ENCODE data around the gene RNF31.

The RNF31 gene

DNA sequence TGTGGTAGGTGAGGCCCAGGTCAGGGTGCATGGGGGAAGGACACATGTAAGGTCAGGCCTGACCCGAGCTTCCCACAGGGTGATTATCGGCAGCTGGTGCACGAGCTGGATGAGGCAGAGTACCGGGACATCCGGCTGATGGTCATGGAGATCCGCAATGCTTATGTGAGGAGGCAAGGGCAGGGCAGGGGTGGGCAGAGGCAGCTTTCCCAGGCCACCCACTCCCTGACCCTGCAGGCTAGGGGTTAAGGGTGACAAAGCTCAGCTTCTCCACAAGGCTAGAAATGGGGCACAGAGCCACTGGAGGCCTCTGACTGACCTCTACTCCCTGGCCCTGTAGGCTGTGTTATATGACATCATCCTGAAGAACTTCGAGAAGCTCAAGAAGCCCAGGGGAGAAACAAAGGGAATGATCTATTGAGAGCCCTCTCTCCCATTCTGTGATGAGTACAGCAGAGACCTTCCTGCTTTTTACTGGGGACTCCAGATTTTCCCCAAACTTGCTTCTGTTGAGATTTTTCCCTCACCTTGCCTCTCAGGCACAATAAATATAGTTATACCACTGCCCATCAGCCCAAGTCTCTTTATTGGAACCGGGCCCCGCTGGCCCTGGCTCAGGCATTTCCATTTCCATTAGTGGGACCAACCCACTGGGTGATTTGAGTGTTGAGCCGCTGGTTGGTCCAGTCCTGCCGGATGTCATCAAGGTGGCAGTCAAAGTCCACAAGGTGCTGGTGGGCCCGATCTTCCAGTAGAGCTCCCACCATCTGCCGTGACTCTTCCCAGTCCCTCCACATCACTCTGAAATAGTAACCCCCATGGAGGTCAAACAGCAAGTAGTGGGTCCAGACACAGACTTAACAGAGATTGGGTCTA, 8.7 kb upstream of the RNF31 start:
- no peak for DNase-seq

- no peak for DNase-seq
Observed at GRCh38 chr14:24139272-24139934, 7.9 kb upstream of the RNF31 start.

DNA sequence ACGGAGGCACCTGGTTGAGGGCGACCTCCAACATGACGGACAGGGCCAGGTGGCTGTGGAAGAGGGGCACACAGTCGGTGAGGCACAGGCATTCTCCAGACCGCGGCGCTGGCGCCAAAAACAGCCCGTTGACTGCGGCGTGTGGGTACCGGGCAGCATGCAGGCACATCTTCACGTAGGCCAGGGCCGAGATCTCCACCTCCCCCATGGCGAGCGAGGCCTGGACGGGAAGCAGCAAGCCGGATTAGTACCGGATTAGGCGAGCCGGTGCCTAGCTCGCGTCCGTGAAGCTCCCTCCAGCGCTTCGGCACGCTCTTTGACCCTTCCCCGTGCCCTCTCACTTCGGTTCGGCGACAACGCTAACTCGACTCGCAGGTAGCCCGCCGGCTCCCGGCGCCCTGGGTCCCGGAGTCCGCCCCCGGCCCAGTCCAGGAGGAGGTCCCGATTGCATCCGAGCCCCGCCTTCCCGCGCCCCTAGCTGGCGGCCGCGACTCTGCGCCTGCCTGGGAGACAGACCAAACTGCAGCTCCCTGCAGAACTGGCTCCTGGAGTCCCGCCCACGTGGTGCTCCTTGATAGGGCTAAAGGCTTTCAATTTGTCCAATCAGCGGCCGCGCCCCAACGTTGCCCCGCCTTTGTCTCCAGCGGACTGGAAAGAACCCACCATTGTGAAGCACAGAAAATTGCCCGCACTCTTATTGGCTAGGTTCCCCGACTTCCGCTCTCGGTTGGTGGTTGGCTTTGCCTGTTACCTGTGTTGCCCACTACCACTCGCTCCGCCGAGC, 6.0 kb upstream of the RNF31 start, which contains the start of gene EMC9:
EMC9 (minus strand) TSS at position 495 of the 784 bp plus-strand sequence; CDS start at position 208, 287 bp downstream.
- peak; percentile 100 for DNase-seq

- DNase-seq = no peak
Observed at GRCh38 chr14:24143511-24143910, 3.8 kb upstream of the RNF31 start.

- DNase-seq = no peak
Observed at GRCh38 chr14:24144451-24144850, 2.8 kb upstream of the RNF31 start.

DNA sequence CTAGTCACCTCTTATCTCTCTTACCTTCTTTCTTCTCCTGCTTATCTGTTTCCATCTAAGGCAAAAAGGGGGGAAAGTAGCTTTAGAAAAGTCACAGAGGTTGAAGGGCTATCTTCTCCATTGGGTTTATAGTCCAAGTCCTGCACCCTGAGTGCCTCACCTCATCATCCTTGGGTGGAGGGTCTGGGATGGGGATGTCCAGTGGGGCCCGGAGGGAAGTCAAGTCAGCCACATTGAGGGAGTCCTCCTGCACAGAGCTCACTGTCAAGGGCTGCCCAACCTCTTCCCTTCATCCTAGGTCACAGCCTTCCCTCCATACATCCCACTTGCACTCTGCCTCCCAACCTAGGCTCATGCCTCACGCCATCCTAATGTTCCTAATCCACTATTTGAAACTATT, 2.1 kb upstream of the RNF31 start:
- DNase-seq = no peak

DNA sequence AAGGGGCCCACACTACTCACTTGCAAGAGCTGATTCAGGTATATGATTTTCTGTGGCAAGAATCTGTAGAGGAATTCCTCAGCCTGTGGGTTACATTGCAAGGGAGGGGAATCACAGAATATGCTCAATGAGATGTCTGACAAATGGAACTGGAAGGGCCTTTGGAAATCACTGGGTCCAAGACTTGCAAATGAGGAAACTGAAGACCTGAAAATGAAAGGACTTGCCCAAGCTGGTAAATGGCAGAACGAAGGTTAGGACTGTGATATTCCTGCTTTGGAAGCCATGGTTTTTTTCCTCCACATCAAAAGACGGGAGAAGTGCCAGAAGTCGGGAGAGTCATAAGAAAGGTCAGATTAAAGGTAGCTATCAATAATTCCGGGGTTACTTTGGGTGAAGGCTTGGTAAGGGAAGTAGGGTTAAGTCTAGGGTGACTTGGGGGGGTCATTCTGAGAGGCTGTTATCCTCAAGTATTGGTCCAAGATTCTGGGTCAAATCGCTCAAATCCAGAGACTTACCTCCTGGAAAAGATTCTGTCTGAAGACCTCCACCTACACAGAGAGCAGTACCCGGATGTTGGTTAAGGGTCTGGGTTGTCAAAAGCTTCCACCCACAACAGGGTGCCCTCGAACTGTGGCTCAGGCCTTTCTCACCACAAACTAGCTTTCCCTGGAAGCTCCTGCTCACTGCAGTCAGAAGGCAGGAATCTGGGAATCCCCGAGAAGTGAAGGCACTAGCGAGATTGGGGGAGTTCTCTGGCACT, 1.4 kb upstream of the RNF31 start:
- DNase-seq = peak; percentile 84

DNA sequence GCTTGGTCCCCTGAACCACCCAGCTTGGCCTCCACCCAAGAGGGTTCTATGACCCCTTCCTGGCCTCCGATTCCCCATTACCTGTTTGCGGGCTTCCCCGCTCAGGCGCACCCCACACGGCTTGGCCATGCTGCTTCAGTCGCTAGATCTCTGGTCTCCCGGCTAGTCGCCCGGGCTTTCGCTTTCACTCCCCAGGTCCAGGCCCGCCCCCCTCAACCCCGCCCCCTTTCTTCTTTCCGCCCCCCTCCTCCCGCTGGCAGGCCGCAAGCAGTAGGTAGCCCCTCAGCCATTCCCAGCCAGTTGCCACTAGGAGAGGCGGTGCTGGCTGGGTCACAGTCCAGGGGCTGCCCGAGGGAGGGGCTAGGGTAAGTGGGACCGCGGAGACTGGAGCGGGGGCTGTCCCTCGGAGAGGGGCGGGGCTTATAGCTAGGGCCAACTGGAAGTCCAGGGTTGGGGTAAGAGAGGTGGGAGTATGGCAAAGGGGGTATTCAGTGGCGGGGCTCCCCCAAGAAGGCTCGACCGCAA, 783 bp upstream of the RNF31 start, which contains the start of gene PSME2:
PSME2 (minus strand) TSS at position 158 of the 525 bp plus-strand sequence; CDS start at position 129, 29 bp downstream.
- peak; percentile 97 for DNase-seq

GRCh38 chr14:24147761-24148428, 597 bp downstream of the RNF31 start:
- DNase-seq = no peak

- no peak for DNase-seq
Observed at GRCh38 chr14:24149302-24149969, 2.1 kb downstream of the RNF31 start.

DNA sequence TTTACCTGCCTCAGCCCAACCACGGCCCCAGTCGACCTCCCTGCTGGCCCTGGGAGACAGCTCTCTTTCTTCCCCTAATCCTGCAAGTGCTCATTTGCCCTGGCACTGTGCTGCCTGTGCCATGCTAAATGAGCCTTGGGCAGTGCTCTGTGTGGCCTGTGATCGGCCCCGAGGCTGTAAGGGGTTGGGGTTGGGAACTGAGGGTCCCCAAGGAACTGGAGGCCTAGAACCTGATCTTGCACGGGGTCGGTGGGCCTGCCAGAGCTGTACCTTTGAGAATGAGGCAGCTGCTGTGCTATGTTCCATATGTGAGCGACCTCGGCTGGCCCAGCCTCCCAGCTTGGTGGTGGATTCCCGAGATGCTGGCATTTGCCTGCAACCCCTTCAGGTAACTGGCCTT, 2.8 kb downstream of the RNF31 start:
- no peak for DNase-seq

- DNase-seq = no peak
Observed at GRCh38 chr14:24150567-24150966, 3.3 kb downstream of the RNF31 start.

DNA sequence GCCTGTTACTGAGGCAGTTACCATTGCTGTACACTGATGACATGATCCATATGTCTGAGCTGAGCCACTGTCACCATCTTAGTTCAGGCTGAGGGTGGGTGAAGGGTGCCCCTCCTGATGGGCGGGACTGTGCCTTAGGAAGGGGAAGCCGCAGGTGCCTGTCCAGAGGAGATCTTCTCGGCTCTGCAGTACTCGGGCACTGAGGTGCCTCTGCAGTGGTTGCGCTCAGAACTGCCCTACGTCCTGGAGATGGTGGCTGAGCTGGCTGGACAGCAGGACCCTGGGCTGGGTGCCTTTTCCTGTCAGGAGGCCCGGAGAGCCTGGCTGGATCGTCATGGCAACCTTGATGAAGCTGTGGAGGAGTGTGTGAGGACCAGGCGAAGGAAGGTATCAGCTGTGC, 3.7 kb downstream of the RNF31 start:
- DNase-seq = no peak

GRCh38 chr14:24151404-24152080, 4.2 kb downstream of the RNF31 start:
- DNase-seq = no peak

GRCh38 chr14:24155100-24155499, 7.8 kb downstream of the RNF31 start:
- no peak for DNase-seq

GRCh38 chr14:24156840-24157239, 9.5 kb downstream of the RNF31 start:
- DNase-seq = no peak

- DNase-seq = no peak
Observed at GRCh38 chr14:24157331-24157730, 10.0 kb downstream of the RNF31 start.

DNA sequence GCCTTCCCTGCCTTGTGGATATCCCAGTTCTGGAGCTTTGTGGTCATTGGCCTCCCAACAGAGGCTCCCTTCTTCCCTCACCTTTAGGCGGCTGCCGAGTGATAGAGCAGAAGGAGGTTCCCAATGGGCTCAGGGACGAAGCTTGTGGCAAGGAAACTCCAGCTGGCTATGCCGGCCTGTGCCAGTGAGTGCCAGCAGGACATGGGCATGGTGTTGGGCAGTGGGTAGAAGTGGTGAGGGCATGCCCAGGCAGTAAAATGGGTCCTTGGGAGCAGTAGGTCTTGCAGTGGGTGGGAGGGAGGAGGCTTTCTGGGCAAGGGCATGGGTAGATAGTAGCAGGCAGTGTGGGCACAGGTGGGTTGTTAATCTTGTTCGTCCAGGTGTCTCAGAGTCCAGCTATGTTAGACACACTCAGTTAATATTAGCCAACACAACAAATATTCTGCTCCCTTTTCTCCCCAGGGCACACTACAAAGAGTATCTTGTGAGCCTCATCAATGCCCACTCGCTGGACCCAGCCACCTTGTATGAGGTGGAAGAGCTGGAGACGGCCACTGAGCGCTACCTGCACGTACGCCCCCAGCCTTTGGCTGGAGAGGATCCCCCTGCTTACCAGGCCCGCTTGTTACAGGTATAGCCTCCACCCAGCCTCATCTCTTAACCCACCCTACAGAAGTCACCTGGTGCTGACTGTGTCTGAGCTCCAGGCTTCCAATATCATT, 12.6 kb downstream of the RNF31 start:
- DNase-seq = no peak

DNA sequence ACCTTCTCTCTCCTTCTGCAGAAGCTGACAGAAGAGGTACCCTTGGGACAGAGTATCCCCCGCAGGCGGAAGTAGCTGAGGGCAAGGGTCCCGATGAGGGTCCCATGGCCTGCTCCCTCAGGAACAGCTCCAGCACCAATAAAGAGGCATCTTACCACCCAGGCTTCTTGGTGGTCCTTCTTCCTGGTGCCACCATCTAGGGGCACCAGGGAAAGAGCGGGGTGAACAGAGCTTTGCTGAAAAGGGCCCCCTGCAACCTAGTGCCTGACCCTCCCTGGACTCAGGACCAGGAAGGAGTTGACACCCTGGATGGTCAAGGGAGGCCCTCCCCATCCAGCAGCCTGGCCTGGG, 13.2 kb downstream of the RNF31 start:
- DNase-seq = no peak
